Measurements from ENCODE around the gene ANGPTL7.

DNA sequence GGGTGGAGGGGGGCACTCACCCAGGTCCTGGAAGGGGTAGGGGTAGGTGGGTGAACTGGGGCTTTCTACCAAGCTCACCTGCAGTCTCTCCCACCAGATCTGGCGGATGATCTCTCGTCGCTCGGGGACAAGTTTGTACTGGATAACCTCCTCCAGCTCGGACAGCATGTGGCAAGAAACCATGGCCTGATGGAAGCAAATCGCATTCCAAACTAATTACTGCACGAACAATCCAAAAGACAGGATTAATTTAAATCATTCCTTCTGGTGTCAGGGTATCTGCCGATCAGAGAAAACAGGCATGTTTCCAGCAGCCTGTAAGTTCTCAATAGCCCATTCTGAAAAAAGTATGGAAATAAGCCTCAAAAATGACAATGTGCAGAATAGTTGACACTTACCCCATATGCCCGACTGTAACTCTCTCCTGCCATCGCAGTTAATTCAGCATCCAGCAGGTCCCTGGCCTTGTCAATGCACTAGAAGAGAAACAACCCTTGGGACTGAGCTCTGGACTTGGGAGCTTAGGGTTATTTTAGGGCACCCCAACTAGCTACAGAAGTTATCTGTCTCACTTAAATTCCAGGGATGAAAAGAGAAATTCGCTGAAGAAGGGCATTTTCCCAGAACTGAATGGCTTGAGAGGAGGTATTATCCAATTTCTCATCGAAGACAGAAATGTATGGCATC lies 44.4 kb upstream of the ANGPTL7 start:
- TF ChIP-seq ZNF747 (tag by site-specific recombination; IDR thresholded peaks at IDR 0.05) (no peak), ZBTB21 (tag by site-specific recombination; IDR thresholded peaks at IDR 0.05) (no peak)

Data from HEK293 (cell line).